K562 (cell line): ENCODE measurements around the gene C1QA. TPM values are rescaled to one million over a fixed set of nuclear protein-coding genes. Genes with fewer than 3 reads are reported as not detected.

Experiments used
- ATAC-seq: fragments of 200-7000 bp; cut with Tn5 transposase; 3 replicates; pipeline ENCODE4 v1.9.1; 2020; ENCODE audit warnings: moderate library complexity
- BruUV-seq: library from RNA; stranded (reverse); fragments of 400-500 nt; replicated peaks from 2 replicates; lab custom pipeline; 2021; lab: Mats Ljungman, UMichigan
- CTCF ChIA-PET: fragments of 300-600 bp; formaldehyde crosslinking; extraction: SDS; loops from one replicate; lab custom pipeline; 2021; ENCODE audit warnings: low intra/inter-chr PET ratio; lab: Yijun Ruan, JAX
- POLR2A ChIA-PET: fragments of 300-600, 350-650 bp; sonication (Branson Sonifier 250); formaldehyde crosslinking; extraction: SDS; loops from one replicate; lab custom pipeline; 2021; ENCODE audit warnings: antibody characterized with exemption, inconsistent platforms; lab: Yijun Ruan, JAX
- DNase-seq, 4 experiments: peaks; one replicate each; pipeline versions ENCODE4 v3.0.0 to v3.0.0-alpha.2; 2011 to 2018; ENCODE audit warnings: low spot score in 3 of 4, mixed read lengths in 3 of 4; ENCODE audit errors: extremely low read depth in 1 of 4
- FAIRE-seq: peaks from 2 replicates; lab custom pipeline; 2011; peaks lifted over from hg19 to GRCh38; lab: Jason Lieb, UNC
- H2AFZ ChIP-seq: 2 replicates; pipeline ENCODE4 v1.6.0; 2011; ENCODE audit warnings: low read depth, low read length, control low read depth, inconsistent platforms
- H3K27ac ChIP-seq: fragments of 200-600 bp; 3 replicates; pipeline ENCODE4 v1.8.0; 2011; ENCODE audit warnings: low read depth, mild to moderate bottlenecking, control low read depth, inconsistent platforms, low read length, moderate library complexity, mixed read lengths; ENCODE audit errors: extremely low read depth
- H3K27me3 ChIP-seq, 2 experiments: fragments of 300-600 bp in 1 of 2; 2 replicates in 1 of 2; 3 replicates in 1 of 2; pipeline versions ENCODE4 v1.6.0 to v1.8.0; 2011; ENCODE audit warnings: inconsistent platforms in 2 of 2, low read length in 2 of 2, mild to moderate bottlenecking in 1 of 2, mixed read lengths in 1 of 2, moderate library complexity in 1 of 2; ENCODE audit not compliant: control insufficient read depth in 2 of 2, insufficient read depth in 2 of 2
- H3K36me3 ChIP-seq: fragments of 300-600 bp; 3 replicates; pipeline ENCODE4 v1.8.0; 2011; ENCODE audit warnings: mild to moderate bottlenecking, low read length, inconsistent platforms; ENCODE audit not compliant: control insufficient read depth, insufficient read depth
- H3K4me1 ChIP-seq, 2 experiments: fragments of 200-600 bp in 1 of 2; replicated peaks in 1 of 2; 2 replicates in 1 of 2; 3 replicates in 1 of 2; pipeline versions ENCODE4 v1.5.1 to v1.8.0; 2011; ENCODE audit warnings: inconsistent platforms in 2 of 2, low read length in 2 of 2, mild to moderate bottlenecking in 1 of 2, mixed read lengths in 1 of 2, moderate library complexity in 1 of 2; ENCODE audit not compliant: control insufficient read depth in 2 of 2, insufficient read depth in 2 of 2
- H3K4me2 ChIP-seq: 2 replicates; pipeline ENCODE4 v1.6.1; 2011; ENCODE audit warnings: low read length, control low read depth, inconsistent platforms, mixed read lengths; ENCODE audit not compliant: insufficient read depth
- H3K4me3 ChIP-seq: fragments of 200-600 bp; sonication (generic), shearing (Covaris generic); 2 replicates; pipeline ENCODE4 v1.5.1; 2016; ENCODE audit warnings: control low read depth, inconsistent platforms
- H3K79me2 ChIP-seq: fragments of 200-600 bp; 3 replicates; pipeline ENCODE4 v1.8.0; 2011; ENCODE audit warnings: low read length, inconsistent platforms; ENCODE audit not compliant: control insufficient read depth, insufficient read depth
- H3K9ac ChIP-seq, 2 experiments: 2 replicates each; pipeline versions ENCODE4 v1.6.0 to v1.6.1; 2011; ENCODE audit warnings: low read depth in 2 of 2, low read length in 2 of 2, control low read depth in 1 of 2, inconsistent platforms in 1 of 2, mild to moderate bottlenecking in 1 of 2, mixed read lengths in 1 of 2; ENCODE audit not compliant: insufficient read depth in 1 of 2
- H3K9me1 ChIP-seq: one replicate; pipeline ENCODE4 v1.6.0; 2011; ENCODE audit warnings: inconsistent platforms, mild to moderate bottlenecking, low read length, moderate library complexity; ENCODE audit not compliant: control insufficient read depth, insufficient read depth
- H3K9me3 ChIP-seq: replicated peaks from 2 replicates; pipeline ENCODE4 v1.5.1; 2011; ENCODE audit warnings: low read depth, low read length, inconsistent platforms; ENCODE audit not compliant: control insufficient read depth, insufficient read depth
- H4K20me1 ChIP-seq: replicated peaks from 2 replicates; pipeline ENCODE4 v1.6.1; 2011; ENCODE audit warnings: low read length, inconsistent platforms, mixed read lengths; ENCODE audit not compliant: control insufficient read depth, insufficient read depth
- ARID3B ChIP-seq: fragments of 250-450 bp; sonication (Bioruptor Pico); IDR thresholded peaks from 2 replicates; pipeline ENCODE4 v1.4.0; 2020; ENCODE audit warnings: borderline replicate concordance
- BCOR ChIP-seq: fragments of 450-650 bp; IDR thresholded peaks from 2 replicates; pipeline ENCODE4 v1.6.1; 2016
- NELFE ChIP-seq: IDR thresholded peaks from 2 replicates; pipeline ENCODE4 v1.6.1; 2011; ENCODE audit warnings: mild to moderate bottlenecking; ENCODE audit not compliant: insufficient read depth, insufficient read length
- NR3C1 ChIP-seq: sonication (generic); formaldehyde crosslinking; IDR thresholded peaks from 2 replicates; pipeline ENCODE4 v1.8.1; 2022; ENCODE audit warnings: missing genetic modification reagents
- NRF1 ChIP-seq, 2 experiments: fragments of 450-650 bp; IDR thresholded peaks in 1 of 2; conservative IDR thresholded peaks in 1 of 2; 2 replicates each; pipeline ENCODE4 v1.6.1; 2014; ENCODE audit warnings: mild to moderate bottlenecking in 2 of 2
- SIX5 ChIP-seq, 2 experiments: IDR thresholded peaks; 2 replicates each; pipeline ENCODE4 v1.6.1; 2011; ENCODE audit warnings: low read length in 2 of 2, borderline replicate concordance in 1 of 2, low read depth in 1 of 2, mild to moderate bottlenecking in 1 of 2, moderate library complexity in 1 of 2; ENCODE audit not compliant: insufficient read depth in 1 of 2
- TCF7 ChIP-seq: sonication (generic); IDR thresholded peaks from 2 replicates; pipeline ENCODE4 v1.6.1; 2016; ENCODE audit warnings: antibody characterized with exemption, borderline replicate concordance
- ZNF398 ChIP-seq: fragments of 250-450 bp; sonication (Bioruptor Pico); IDR thresholded peaks from 2 replicates; pipeline ENCODE4 v1.8.0; 2021; ENCODE audit warnings: moderate library complexity, mild to moderate bottlenecking, inconsistent platforms
- WGBS: fragments of 100-300 bp; shearing (Covaris generic); methylation state at CpG from one replicate; pipeline ENCODE4 v1.1.6; 2016; ENCODE audit warnings: low coverage, mixed read lengths; ENCODE audit not compliant: insufficient coverage; ENCODE audit errors: missing lambda C conversion rate; 5-methylcytosine and 5-hydroxymethylcytosine counted together
- in situ Hi-C: fragments of 300-500 bp; cut with MboI; formaldehyde crosslinking; loops from 4 replicates; pipeline ENCODE4 v1.15.0; 2018; ENCODE audit warnings: inconsistent platforms, mixed read lengths
- intact Hi-C: fragments of 100-400 bp; cut with micrococcal nuclease; formaldehyde crosslinking; loops from 2 replicates; pipeline ENCODE4 v1.14.2; 2022
- polyA plus RNA-seq, 8 experiments: library from polyadenylated mRNA; depleted of rRNA in 4 of 8; stranded (reverse) in 5 of 8; unstranded in 3 of 8; fragments of >200 nt; fragmentation: Nextera tagmentation in 2 of 8; fragmentation: Illumina TruSeq in 1 of 8; extraction: Ambion mirVana in 2 of 8; extraction: Trizol in 1 of 8; gene quantifications; 2 replicates each; pipeline versions ENCODE4 v1.2.1 to v1.2.3, GENCODE V29; 2011 to 2014; ENCODE audit warnings: inconsistent platforms in 1 of 8, missing spikeins in 1 of 8
- total RNA-seq, 7 experiments: library from RNA; depleted of rRNA in 6 of 7; stranded (reverse); fragments of >200 nt in 6 of 7; fragmentation: Illumina TruSeq in 2 of 7; extraction: Trizol in 2 of 7; gene quantifications; 2 replicates each; pipeline versions ENCODE4 v1.2.1 to v1.2.3, GENCODE V29; 2011 to 2021; ENCODE audit warnings: low replicate concordance in 1 of 7

The C1QA gene
- total and polyA plus RNA-seq, 9 of the 15 experiments (the other 6 are each of a cell fraction or from before 2014, with no cell fraction given), result 0.71 TPM; not detected in 8

- peak; percentile 60 for ATAC-seq
- Histone ChIP-seq H3K4me2 (no peak overlapping the region), H3K27ac (no peak overlapping the region), H3K4me1 (no peaks in the 10 kb centered on the region), H3K79me2 (no peaks in the 10 kb centered on the region), H4K20me1 (peaks cover 16% of the 10 kb centered on the region), H3K9me3 (no peaks in the 10 kb centered on the region), H3K4me3 (no peak overlapping the region), H3K9me1 (no peaks in the 10 kb centered on the region), H3K27me3 (peaks cover 18 to 74% of the 10 kb centered on the region in 2 experiments), H3K36me3 (no peaks in the 10 kb centered on the region), H3K9ac (no peak overlapping the region), H2AFZ (no peak overlapping the region)
- FAIRE-seq, result no peak
- TF ChIP-seq ARID3B (CRISPR knock-in tag) (no peak), NRF1 (conservative IDR thresholded peaks at IDR 0.05 in 1 of 2, IDR thresholded peaks at IDR 0.05 in 1 of 2) (peak in 1 of 2 experiments; percentile 26; a peak in 1 of 4 replicates), SIX5 (IDR thresholded peaks at IDR 0.05; ENCODE audit: borderline replicate concordance in 1 of 2, insufficient read depth in 1 of 2, low read depth in 1 of 2, low read length in 2 of 2) (no peak), TCF7 (no peak), NR3C1 (CRISPR knock-in tag) (no peak), ZNF398 (no peak), BCOR (no peak), NELFE (no peak)
- POLR2A ChIA-PET, result interaction anchor here (0.6 to 1.8 kb wide), 4 partner anchors 10 to 46 kb away, joined by 3 to 5 read pairs (median 4); partner anchors contain the start of gene C1QA
- DNase-seq, result no peak
- no TSS peak for BruUV-seq
- WGBS, result under 1% methylated on average over 20 of the region's 20 CpGs
- in situ Hi-C loops, result no loop called here
- CTCF ChIA-PET, result no interaction called here
- intact Hi-C loops, result no loop called here
Measured at GRCh38 chr1:22626237-22627157, 9.9 kb upstream of the C1QA start.
